GM06990 (cell line): ENCODE measurements around the gene SH2D3A.

ENCODE experiments used
- DNase-seq: peaks from one replicate; pipeline ENCODE4 v3.0.0-alpha.2; 2011; ENCODE audit not compliant: insufficient read length; ENCODE audit errors: extremely low read depth
- H3K27me3 ChIP-seq: replicated peaks from 2 replicates; pipeline ENCODE4 v1.6.0; 2011; ENCODE audit warnings: low read length; ENCODE audit not compliant: control insufficient read depth, insufficient read depth
- H3K36me3 ChIP-seq: 2 replicates; pipeline ENCODE4 v1.5.1; 2011; ENCODE audit warnings: low read length; ENCODE audit not compliant: control insufficient read depth, insufficient read depth
- H3K4me3 ChIP-seq: replicated peaks from 2 replicates; pipeline ENCODE4 v1.5.1; 2011; ENCODE audit warnings: low read depth, mild to moderate bottlenecking, control low read depth, low read length
- CTCF ChIP-seq: IDR thresholded peaks from 2 replicates; pipeline ENCODE4 v1.5.1; 2011; ENCODE audit warnings: low read length, control low read depth, mild to moderate bottlenecking, inconsistent platforms; ENCODE audit not compliant: insufficient read depth, poor library complexity, severe bottlenecking

Gene SH2D3A

GRCh38 chr19:6718111-6718740 is 49.0 kb downstream of the SH2D3A start:
- Histone ChIP-seq H3K27me3 (no peaks in the 10 kb centered on the region), H3K4me3 (no peak overlapping the region), H3K36me3 (no peaks in the 10 kb centered on the region)
- no peak for DNase-seq
- no peak for TF ChIP-seq CTCF

DNA sequence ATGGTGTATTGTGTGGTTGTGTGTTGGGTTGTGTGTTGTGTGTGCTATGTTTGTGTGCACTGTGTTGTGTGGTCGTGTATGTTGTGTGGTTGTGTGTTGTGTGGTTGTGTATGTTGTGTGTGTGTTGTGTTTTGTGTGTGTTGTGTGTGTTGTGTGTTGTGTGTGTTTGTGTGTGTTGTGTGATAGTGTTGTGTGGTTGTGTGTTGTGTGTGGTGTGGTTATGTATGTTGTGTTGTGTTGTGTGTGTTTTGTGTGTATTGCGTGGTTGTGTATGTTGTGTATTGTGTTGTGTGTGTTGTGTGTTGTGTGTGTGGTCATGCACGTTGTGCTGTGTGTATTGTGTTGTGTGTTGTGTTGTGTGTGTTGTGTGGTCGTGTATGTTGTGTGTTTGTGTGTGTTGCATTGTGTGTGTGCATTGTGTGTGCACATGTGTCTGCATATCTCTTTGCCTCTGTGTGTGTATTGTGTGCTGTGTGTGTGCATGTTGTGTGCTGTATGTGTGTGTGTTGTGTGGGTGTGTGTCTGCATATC is 49.7 kb downstream of the SH2D3A start:
- TF ChIP-seq CTCF, result no peak
- H3K36me3 ChIP-seq, result no peaks in the 10 kb centered on the region
- no peak for DNase-seq
- H3K4me3 ChIP-seq, result no peak overlapping the region
- no peaks in the 10 kb centered on the region for H3K27me3 ChIP-seq

DNA sequence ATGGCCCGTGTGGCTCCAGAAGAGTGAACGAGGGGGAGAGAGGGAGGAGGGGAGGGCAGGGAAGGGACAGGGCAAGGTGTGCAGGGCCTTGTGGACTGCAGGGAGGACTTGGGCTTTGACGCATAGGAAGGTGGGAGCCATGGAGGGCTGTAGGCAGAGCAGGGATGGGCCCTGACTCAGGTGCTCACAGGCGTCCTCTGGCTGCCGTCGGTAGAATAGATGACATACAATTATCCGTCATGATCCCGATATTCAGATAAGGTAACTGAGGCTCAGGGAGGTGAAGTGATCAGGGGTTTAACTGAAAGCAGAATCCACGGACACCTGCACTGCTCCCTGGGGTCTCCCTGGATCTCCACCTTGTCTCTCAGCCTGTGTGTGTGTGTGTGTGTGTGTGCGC is 50.2 kb downstream of the SH2D3A start:
- TF ChIP-seq CTCF, result no peak
- Histone ChIP-seq H3K27me3 (no peaks in the 10 kb centered on the region), H3K36me3 (no peaks in the 10 kb centered on the region), H3K4me3 (no peak overlapping the region)
- DNase-seq, result no peak

DNA sequence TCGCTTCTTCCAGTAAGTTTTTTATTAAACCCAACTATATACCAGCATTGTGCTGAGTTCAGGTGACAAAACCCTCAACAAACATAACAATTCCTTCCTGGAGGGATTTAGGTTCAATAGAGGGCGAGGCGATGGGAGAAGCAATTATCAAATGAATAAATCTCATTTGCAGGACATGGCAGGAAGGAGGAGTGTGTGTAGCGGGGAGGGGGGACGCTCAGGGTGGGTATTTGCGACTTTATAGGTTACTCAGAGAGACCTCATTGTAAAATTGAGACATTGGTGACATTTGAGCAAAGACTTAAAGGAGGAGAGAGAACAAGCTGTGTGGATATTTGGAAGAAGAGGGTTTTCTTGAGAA is 50.6 kb downstream of the SH2D3A start:
- no peak for TF ChIP-seq CTCF
- no peak overlapping the region for H3K4me3 ChIP-seq
- DNase-seq, result no peak
- H3K36me3 ChIP-seq, result no peaks in the 10 kb centered on the region
- H3K27me3 ChIP-seq, result no peaks in the 10 kb centered on the region

- H3K36me3 ChIP-seq, result no peaks in the 10 kb centered on the region
These were observed 52.3 kb downstream of the SH2D3A start for GRCh38 chr19:6714749-6715555.

More at GRCh38 chr19:6714749-6715555, 52.3 kb downstream of the SH2D3A start:
- peaks cover 1% of the 10 kb centered on the region for H3K27me3 ChIP-seq
- no peak for DNase-seq
- no peak for TF ChIP-seq CTCF
- no peak overlapping the region for H3K4me3 ChIP-seq
